ENCODE data around the gene ENG.
A peak's percentile ranks its signal among the peaks of the same experiment; 100 is the strongest.
"Not testable (repeated sequence)": the region's sequence is repeated elsewhere in the genome, so short reads cannot be mapped to it uniquely, and the experiment has no call there.

ENG gene

DNA sequence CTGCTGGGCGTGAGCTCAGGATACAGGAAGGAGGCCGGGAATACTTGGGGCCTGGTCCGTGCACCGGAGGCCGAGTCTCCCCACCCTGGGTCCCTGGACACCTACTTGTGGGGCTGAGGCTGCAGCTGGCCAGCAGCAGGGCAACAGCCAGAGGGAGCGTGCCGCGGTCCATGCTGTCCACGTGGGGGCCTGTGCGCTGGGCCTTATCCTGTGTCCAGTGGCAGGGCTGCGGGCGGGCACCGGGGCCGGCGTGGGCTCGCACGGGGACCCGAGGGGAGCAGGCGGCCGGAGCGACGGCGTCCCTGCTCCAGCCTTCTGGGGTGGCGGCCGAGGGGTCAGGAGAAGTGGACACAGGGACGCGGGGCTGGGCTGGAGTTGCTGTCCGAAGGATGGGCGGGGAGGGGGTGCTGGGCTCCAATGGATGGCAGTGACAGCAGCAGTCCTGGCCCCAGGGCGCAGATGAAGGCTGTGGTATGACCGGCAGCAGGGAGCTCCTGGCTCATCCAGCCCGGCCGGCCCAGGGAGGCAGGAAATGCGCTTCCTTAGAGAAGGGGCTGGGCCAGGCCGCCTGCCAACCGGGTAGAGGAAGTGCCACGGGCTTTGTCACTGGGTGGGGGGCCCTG is at the start of gene ENG:
TSS of gene ENG (minus strand) at position 475 of the 623 bp plus-strand sequence. CDS start at position 172, 303 bp downstream.
- DNase-seq (ENCODE audit: low read depth): no peak

DNA sequence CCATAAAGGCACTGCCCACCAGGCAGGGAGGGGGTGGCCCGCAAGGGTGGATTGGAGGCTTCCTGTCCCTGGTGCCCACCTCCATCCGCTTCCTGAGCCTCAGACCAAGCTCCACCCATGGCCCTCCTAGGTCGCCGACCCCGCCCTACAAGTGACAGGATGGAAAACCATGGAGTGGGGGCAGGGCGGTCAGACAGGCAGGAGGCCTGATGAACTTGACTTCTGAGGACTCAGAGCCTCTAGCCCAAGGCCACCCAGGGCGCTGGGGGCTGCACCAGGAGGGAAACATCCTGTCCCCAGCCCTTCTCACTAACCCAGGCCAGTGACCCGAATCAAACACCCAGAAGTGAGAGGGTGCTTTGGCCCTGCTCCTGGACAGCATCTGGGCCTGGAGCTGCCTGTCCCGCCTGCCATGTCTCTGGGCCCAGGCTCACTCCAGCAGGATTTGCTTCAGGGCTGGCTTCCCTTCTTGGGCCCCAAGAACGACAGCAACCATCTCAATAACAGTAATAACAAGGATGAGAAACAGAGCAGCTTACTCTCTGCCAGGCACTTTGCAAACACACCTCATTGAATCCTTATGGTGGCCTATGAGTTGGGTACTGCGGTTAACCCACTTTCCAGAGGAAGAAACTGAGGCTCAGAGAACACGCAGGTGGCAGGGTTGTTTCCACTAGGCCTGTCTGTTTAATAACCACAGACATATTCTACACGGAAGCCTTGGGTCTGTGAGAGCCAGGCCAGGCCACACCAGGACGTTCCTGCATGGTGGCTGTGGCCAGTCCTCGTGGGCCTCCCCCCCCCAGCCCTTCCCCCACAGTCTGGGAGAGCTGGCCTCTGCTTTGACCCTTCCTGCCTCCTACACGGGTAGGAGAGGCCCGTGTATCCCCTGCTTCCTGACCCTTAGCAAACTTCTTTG is 49.4 kb upstream of the ENG start:
- peak; percentile 79 for DNase-seq (ENCODE audit: low read depth)

DNA sequence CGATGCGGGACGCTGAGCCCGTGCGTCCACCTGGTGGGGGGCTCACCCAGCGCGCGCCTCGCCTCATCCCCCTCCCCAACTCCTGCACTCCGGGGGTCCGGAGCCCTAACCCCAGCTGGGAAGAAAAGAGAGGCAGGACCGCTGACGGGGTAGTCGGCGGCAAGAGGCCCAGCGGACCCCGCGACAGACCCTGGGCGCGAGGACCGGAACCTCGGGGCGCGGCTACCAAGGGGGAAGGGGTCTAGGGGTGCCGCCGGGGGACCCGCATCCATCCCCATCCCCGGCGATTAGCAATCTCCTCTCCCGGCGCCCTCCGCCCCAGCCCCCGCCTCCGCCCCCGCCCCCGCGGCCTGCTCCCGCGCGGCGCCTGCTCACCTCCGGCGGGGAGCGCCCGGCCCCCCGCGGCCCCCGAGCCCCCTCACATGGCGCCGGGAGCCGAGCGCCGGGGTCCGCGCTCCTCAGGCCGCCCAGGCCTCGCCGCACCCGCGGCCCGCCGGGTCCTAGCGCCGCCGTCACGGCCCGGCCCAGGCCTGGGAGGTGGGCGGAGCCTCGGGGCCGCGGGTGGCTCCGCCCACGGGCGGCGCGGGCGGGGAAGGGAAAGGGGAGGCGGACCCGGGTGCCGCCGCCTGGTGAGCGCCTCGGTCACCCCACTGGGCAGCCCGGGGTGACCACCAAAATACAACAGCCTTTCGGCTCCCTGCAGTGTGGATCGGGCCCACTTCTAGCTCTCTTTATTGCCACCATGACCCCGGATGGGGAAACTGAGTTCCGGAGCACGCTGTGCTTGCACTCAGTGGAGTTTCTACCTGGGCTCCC is 44.9 kb upstream of the ENG start, which contains the start of gene ST6GALNAC6:
TSS of gene ST6GALNAC6 (minus strand) at position 476 of the 816 bp plus-strand sequence. CDS start 1,622 bp downstream, outside the sequence.
- peak; percentile 81 for DNase-seq (ENCODE audit: low read depth)

DNA sequence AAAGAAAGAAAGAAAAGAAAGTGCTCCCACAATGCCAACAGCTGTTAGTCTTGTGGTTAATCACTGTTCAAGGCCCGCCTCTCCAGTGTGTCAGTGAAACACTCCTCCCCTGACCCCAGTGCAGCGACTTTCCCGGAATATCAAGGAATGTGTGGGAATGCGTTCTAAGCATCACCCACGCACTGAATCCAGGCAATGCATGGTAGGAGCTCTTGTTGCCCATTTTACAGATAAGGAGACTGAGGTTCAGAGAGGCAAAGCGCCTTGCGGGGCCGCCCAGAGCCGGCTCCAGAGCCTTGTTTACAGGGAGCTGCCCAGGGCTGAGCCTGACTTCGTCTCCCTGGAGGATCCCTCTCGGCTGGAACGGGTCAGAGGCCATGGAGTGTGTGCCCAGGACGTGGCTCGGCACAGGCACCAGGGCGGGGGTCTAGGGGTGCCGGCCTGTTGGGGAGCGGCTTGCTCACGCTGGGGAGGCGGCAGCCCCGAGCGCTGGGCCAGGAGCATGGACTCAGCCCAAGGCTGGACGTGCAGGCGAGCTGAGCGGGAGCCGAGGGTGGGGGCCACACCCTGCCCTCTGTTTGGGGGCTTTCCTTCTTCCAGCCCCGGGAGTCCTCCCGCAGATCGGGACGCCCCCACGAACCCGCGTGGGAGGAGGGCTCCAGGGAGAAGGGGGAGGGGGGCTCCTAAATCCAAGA is 44.1 kb upstream of the ENG start:
- no peak for DNase-seq (ENCODE audit: low read depth)

DNA sequence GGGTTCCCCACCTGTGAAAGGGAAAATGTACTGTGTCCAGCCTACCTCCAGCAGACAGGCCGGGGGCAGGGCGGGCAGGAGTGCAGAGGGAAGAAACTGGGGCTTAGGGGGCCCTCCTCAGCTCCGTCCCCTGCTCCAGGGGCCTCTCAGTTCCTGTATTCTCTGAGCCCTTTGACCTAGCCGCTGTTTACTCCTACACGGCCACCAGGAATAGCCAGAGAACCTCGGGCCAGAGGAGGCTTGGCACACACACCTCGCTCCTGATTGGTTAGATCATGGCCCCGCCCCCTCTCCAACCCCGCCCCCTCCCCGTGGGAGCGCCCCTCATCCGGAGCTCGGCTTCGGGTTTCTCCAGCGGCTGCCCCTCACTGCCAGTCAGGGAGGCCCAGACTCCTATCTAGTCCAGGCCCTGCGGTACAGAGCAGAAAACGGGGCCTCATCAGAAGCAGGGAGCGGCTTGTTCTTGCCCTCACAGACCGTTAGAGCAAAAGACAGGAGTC is 42.8 kb upstream of the ENG start:
- no peak for DNase-seq (ENCODE audit: low read depth)

DNA sequence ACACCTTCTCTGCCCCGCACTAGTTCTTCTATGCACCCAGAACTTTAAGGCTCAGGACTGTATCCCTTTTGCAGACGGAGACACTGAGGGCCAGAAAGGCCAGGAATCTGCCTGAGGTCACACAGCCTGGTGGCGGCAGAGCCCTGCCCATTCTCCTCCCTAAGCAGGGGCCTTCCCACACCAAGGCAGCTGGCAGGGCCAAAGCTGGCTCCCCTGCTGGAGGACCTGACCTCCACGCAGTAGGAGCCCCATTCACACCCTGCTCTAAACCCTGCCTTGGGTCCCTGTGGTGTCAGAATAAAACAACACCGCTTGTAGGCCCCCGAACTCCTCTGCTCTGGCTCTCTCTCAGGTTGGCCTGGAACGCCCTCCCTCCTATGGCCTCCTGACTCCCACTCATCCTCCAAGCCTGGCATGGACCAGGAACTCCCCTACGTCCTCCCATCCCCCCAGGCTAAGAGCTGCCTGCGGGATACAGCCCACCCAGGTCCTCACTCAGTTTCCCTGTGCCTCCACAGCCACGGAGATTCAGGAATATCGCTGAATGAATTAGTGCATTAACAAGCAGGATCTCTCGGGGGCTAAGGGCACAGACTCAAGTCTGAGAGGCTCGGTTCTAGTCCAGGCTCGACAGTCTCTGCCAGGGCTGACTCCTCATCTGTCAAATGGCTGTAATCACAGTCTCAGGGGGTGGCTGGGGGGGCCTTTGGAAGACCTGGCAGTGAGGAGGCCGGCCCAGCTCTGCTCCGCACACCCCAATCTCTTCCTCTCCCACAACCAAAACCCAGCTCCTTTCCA is 42.1 kb upstream of the ENG start:
- no peak for DNase-seq (ENCODE audit: low read depth)

DNA sequence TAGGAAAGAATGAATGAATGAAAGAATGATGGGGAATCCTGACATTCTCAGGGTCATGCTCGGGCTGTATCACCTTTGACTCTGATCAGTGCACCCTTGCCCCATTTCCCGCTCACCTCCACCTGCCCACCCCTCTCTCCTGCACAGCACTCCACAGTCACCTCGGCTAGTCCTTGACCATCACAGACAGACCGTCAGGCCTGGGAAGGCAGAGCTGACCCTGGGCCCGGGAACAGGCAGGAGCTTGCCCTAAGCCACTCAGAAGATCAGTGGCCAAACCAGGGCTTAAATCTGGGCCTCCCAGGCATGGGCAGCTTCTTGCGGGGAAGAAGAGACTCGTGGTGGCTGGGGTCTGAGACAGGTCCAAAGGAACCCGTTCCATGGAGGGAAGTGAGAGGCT is 41.4 kb upstream of the ENG start:
- DNase-seq (ENCODE audit: low read depth): no peak

DNA sequence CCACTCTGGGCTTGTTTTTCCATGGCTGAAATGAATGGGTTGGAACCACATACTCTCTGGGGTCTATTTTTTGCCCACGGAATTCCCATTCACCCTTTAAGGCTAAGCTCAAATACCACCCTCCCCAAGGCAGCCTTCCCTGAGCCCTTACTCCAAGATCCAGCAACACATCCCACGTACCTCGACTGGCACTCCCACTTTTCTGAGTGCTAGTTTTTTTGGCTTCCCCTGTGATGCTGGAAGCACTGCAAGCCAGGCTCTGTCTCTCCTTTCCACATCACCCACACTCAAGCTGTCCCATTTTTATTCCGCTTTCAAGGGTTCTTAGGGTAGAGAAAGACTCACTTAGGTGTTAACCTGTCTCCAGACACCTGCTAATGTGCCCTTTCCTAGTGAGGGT is 38.9 kb upstream of the ENG start:
- DNase-seq (ENCODE audit: low read depth): no peak

DNA sequence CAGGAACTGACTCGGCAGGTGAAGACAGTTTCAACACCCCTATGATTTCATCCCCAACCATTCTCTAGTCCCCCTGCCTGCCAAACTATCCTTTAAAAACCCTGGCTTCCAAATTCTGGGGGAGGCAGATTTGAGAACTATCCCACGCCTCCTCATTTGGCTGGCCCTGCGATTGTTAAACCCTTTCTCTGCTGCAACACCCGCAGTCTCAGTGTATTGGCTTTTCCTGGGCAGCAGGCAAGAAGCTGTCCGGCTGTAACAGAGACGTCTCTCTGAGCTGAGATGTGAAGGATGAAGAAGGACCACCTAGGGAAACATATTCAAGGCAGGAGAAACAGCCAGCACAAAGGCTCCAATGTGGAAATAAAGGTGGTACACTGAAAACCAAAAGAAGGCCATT is 38.4 kb upstream of the ENG start:
- no peak for DNase-seq (ENCODE audit: low read depth)

DNA sequence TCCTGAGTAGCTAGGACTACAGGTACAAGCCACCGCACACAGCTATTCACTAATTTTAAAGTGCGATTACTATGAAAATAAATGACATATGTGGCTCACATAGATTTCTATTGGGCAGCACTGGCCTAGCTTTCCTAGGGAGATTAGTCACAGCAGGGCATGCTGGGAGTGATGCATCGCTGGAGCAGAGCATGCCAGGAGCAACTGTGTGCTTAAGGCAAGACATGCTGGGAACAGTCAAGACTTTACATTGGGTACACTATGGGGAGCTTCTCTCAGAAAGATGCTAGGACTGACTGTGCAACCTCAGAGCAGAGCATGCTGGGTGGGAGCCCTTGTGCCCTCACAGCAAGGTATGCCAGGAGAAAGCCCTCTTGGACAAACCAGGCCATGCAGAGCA is 35.6 kb upstream of the ENG start:
- no peak for DNase-seq (ENCODE audit: low read depth)

DNA sequence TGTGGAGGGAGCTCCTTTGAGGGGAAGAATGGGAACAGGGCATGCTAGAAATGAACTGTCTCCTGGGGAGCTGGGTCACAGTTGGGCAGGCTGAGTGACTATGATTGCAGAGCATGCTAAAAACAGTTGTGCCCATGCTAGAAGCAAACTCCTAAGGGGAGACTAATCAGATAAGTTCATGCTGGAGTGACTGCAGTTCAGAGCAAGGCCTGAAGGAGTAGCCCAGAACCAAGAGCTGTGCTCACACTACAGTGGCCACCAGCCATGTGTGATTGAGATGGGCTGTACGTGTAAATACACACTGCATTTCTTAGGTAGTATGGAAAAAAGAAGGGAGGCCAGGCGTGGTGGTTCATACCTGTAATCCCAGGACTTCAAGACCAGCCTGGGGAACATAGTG is 33.3 kb upstream of the ENG start:
- no peak for DNase-seq (ENCODE audit: low read depth)

DNA sequence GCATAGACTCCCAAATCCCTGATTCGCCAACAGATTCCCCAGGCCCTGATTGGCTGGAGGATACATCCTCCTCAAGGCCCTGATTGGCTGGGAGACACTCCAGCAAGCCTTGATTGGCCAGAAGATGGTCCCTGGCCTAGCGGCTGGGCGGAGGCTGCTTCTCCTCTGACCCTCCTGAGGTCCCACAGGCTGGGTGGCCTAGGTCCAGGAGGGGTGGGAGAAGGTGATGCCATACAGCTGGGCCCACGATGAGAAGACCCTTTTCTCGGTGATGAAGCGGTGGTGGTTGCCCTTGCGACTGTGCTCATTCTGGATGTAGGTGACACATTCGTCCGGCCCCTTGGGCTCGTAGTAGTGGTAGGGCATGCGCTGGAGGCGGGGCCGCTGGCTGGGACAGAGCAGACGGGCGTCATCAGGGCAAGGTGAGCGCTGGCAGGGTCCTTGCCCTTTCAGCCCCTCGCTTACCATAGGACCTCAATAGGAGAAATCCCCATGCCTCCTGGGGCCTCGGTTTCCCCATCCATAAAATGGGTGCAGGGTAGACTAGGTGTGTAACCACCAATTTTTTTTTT is 32.0 kb upstream of the ENG start:
- DNase-seq (ENCODE audit: low read depth): no peak

DNA sequence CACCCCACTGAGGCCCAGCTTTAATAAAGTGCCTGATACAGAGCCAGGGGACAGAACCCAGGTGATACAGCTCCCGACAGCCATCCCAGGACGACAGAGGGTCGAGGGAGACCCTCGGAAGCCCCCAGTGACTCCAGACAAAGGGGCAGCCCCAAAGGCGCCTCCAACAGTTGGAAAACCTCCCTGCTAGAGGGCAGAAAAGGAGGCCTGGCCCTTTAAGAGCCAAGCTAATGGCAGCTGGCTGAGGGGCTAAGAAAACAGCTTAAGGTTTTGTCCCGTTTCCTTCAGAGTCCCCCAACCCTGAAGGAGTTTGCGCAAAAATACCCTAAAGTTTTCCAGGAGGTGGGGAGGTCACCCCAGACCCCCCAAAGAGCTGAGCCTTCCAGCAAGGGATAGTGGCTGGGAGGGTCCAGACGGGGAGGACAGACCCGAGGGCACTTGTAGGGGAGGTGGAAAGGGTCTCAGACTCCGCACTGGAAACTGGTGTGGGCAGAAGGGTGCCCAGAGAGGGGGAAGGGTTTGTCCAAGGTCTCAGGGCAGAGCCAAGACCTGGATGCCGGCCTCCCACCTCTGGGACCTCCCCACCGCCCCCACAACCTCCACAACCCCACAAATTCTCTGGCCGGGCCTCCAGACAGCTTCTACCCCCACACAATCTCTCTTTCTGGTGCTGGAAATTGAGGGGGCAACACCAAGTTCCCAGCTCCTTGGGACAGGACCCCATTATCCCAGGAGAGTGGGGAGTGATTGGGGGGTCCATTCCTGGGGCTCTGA is 31.2 kb upstream of the ENG start:
- no peak for DNase-seq (ENCODE audit: low read depth)

DNA sequence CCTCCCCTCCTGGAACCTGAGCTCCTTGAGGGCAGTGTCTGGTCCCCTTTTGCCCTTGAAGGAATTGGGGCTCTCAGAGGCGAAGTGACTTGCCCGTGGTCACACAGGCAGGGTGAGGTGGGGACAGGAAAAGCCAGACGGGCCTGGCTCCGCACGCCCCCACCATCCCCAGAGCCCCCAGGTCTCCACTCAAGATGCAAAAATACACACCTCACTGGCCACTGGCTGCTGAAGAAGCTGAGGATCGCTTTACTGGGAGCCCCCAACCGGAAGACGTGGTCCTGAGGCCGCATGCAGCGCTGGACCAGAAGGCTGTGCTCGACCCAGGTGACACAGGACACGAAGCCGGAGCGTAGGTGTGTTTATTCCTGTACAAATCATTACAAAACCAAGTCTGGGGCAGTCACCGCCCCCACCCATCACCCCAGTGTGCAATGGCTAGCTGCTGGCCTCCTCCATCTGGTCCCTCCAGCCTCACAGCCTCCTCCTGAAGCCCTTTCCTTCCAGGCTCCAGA is 30.6 kb upstream of the ENG start:
- DNase-seq (ENCODE audit: low read depth): no peak

DNA sequence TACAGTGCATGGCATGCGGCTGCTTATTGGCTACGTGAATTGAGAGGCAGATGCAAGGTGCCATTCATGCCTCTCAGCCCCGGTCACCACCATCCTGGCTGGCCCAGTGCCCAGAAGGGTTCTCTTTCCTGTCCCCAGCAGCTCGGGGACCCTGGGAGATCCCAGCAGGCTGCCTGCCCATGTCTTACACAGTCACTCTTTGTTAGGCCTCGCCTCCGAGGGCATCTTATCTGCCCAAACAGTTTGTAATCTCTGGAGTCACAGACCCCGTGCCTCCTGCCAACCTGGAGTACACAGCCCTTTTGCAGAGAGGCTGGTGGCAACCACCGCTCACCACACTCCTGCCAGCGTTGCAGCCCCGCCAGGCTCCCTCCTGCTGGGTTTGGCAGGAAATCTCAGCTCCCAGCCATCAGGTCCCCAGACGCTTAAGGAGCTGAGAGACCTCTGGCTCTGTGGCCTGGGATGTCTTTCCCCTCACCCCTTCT is 30.0 kb upstream of the ENG start:
- DNase-seq (ENCODE audit: low read depth): no peak

DNA sequence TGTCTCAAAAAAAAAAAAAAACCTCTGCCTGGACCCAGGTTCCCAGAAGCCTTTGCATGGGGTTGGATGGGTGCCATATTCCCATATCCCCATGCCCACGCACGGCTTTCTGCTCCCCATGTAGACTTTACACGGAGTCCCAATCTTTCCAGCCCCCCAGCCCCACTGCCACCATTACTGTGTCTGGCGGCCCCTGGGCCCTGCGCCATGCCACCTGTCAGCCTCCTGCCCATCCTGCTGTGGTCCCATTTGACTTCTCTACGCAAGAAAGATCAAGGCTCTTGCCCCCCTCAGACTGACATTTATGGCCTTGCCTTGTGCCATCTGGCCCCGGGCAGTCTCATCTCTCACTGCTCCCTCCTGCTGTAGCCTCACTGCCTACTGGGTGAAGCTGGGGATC is 29.5 kb upstream of the ENG start:
- DNase-seq (ENCODE audit: low read depth): no peak

DNA sequence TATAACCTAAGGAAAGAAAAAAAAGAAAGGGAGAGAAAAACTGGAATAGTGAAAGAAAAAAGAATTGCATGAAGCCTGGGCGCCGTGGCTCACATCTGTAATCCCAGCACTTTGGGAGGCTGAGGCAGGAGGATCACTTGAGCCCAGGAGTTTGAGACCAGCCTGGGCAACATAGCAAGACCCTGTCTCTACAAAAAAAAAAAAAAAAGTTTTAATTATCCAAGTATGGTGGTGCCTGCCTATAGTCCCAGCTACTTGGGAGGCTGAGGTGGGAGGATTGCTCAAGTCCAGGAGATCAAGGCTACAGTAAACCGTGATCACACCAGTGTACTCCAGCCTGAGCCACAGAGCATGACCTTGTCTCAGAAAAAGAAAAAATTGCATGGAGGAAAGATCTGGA is 27.3 kb upstream of the ENG start:
- not testable (repeated sequence) for DNase-seq (ENCODE audit: low read depth)

DNA sequence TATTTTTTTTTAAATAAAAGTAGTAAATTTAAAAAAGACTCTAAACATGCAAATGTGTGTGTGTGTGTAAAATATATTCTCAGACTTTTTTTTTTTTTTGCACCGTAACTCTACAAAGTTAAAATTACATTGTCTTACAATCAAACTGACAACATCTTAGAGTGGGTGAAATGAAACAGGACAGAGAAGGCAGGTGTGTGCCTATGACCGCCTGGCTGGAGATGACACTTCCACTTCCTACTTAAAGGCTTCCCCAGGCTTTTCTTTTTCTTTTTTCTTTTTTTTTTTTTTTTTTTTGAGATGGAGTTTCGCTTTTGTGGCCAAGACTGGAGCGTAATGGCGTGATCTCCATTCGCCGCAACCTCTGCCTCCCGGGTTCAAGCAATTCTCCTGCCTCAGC is 25.7 kb upstream of the ENG start:
- DNase-seq (ENCODE audit: low read depth): no peak

DNA sequence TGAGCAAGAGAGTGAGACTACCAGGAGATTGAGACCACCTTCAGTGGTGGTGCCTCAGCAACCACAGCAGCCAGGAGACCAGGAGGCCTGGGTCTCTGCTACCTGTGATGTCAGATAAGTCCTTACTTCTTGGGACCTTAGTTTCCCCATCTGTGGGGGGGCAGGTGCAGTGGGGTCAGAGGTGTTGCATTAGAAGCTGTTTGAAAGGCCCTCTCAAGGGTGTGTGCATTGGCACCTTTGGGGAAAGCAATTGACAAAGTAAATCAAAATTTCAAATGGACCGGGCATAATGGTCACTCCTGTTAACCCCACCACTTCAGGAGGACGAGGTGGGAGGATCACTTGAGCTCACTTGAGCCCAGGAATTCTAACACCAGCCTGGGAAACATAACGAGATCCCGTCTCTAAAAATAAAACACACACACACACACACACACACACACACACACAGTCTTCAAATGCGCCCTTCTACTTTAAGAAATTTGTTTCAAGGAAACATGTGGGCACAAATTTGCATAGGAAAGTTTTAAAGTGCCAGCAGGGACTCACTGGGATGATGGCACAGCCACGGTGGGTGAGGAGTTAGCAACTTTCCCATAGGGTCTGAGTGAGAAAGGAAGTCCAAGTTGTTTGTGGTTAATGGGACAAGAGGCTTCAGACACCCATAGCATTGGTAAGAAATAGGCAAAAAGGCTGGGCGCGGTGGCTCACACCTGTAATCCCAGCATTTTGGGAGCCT is 24.4 kb upstream of the ENG start:
- no peak for DNase-seq (ENCODE audit: low read depth)
